Measurements from ENCODE around the gene RNF39.

Gene RNF39

GRCh38 chr6:30092852-30093543, 17.4 kb upstream of the RNF39 start:
- CTCF ChIA-PET, result interaction anchor here (0.6 to 1.3 kb wide), 3 partner anchors 9 to 250 kb away, joined by 4 to 5 read pairs (median 4); no protein-coding TSS in a partner anchor
- DNase-seq (ENCODE audit: extremely low spot score), result no peak
- POLR2A ChIA-PET, result interaction anchor here (0.9 to 1.4 kb wide), 2 partner anchors 9 to 233 kb away, joined by 3 to 6 read pairs; partner anchors contain the start of gene TRIM39
- TF ChIP-seq ELF4 (IDR thresholded peaks at IDR 0.05) (no peak), ZNF384 (IDR thresholded peaks at IDR 0.05) (no peak), NFRKB (IDR thresholded peaks at IDR 0.05) (no peak), CTBP1 (IDR thresholded peaks at IDR 0.05; ENCODE audit: borderline replicate concordance) (no peak), LEF1 (IDR thresholded peaks at IDR 0.05; ENCODE audit: borderline replicate concordance) (no peak), FOXM1 (IDR thresholded peaks at IDR 0.05; ENCODE audit: borderline replicate concordance) (no peak), HDGF (IDR thresholded peaks at IDR 0.05; ENCODE audit: borderline replicate concordance) (no peak), PKNOX1 (IDR thresholded peaks at IDR 0.05) (no peak), BHLHE40 (IDR thresholded peaks at IDR 0.05; ENCODE audit: borderline replicate concordance) (no peak), ARNT (IDR thresholded peaks at IDR 0.05) (no peak), FOXA1 (IDR thresholded peaks at IDR 0.05) (no peak), SP1 (IDR thresholded peaks at IDR 0.05) (no peak), TARDBP (IDR thresholded peaks at IDR 0.05) (no peak)

- TF ChIP-seq SP1 (IDR thresholded peaks at IDR 0.05) (no peak), L3MBTL2 (conservative IDR thresholded peaks at IDR 0.05) (no peak), HDGF (IDR thresholded peaks at IDR 0.05; ENCODE audit: borderline replicate concordance) (no peak), LEF1 (IDR thresholded peaks at IDR 0.05; ENCODE audit: borderline replicate concordance) (no peak), SUZ12 (IDR thresholded peaks at IDR 0.05) (no peak), FOXA1 (IDR thresholded peaks at IDR 0.05) (no peak), BHLHE40 (IDR thresholded peaks at IDR 0.05; ENCODE audit: borderline replicate concordance) (no peak), FOXK2 (IDR thresholded peaks at IDR 0.05) (no peak), TARDBP (IDR thresholded peaks at IDR 0.05) (no peak), ELF4 (IDR thresholded peaks at IDR 0.05) (no peak), PKNOX1 (IDR thresholded peaks at IDR 0.05) (no peak)
- ChIA-PET POLR2A (interaction anchor here (0.6 to 0.7 kb wide), 2 partner anchors 10 to 12 kb away, joined by 3 to 4 read pairs; no protein-coding TSS in a partner anchor), CTCF (interaction anchor here (0.6 kb wide), 1 partner anchor 249 kb away, joined by 4 read pairs; no protein-coding TSS in a partner anchor)
- no peak for DNase-seq (ENCODE audit: extremely low spot score)
These were observed 16.2 kb upstream of the RNF39 start for GRCh38 chr6:30091577-30092381.

GRCh38 chr6:30087876-30088275, 12.3 kb upstream of the RNF39 start:
- no peak for DNase-seq (ENCODE audit: extremely low spot score)
- TF ChIP-seq TARDBP (IDR thresholded peaks at IDR 0.05) (no peak), PKNOX1 (IDR thresholded peaks at IDR 0.05) (no peak)
- ChIA-PET POLR2A (interaction anchor here (1.7 to 2.5 kb wide), 2 partner anchors 14 to 27 kb away, joined by 8 to 11 read pairs; partner anchors contain the start of gene POLR1H), CTCF (no interaction called here)

- ChIA-PET CTCF (no interaction called here), POLR2A (interaction anchor here (1.2 kb wide), 1 partner anchor 16 kb away, joined by 3 read pairs; the partner anchor contains the start of gene POLR1H)
- no peak for DNase-seq (ENCODE audit: extremely low spot score)
- no peak for TF ChIP-seq FOXA1 (IDR thresholded peaks at IDR 0.05)
- TF ChIP-seq L3MBTL2 (conservative IDR thresholded peaks at IDR 0.05), result no peak
- no peak for TF ChIP-seq CTBP1 (IDR thresholded peaks at IDR 0.05; ENCODE audit: borderline replicate concordance)
- no peak for TF ChIP-seq NFRKB (IDR thresholded peaks at IDR 0.05)
- TF ChIP-seq ELF4 (IDR thresholded peaks at IDR 0.05), result no peak
- TF ChIP-seq HDGF (IDR thresholded peaks at IDR 0.05; ENCODE audit: borderline replicate concordance), result no peak
- TF ChIP-seq SP1 (IDR thresholded peaks at IDR 0.05), result no peak
- TF ChIP-seq FOXK2 (IDR thresholded peaks at IDR 0.05), result no peak
- no peak for TF ChIP-seq BHLHE40 (IDR thresholded peaks at IDR 0.05; ENCODE audit: borderline replicate concordance)
These were observed 1.6 kb upstream of the RNF39 start for GRCh38 chr6:30077218-30077617.

GRCh38 chr6:30075790-30076732, 492 bp upstream of the RNF39 start:
- ChIA-PET CTCF (interaction anchor here (0.6 kb wide), 1 partner anchor 55 kb away, joined by 3 read pairs; no protein-coding TSS in a partner anchor), POLR2A (no interaction called here)
- TF ChIP-seq FOXA1 (IDR thresholded peaks at IDR 0.05) (no peak), L3MBTL2 (conservative IDR thresholded peaks at IDR 0.05) (no peak), SP1 (IDR thresholded peaks at IDR 0.05) (no peak), CTBP1 (IDR thresholded peaks at IDR 0.05; ENCODE audit: borderline replicate concordance) (no peak), FOXK2 (IDR thresholded peaks at IDR 0.05) (no peak), PKNOX1 (IDR thresholded peaks at IDR 0.05) (no peak), SUZ12 (IDR thresholded peaks at IDR 0.05) (no peak), TARDBP (IDR thresholded peaks at IDR 0.05) (no peak), LEF1 (IDR thresholded peaks at IDR 0.05; ENCODE audit: borderline replicate concordance) (no peak), HDGF (IDR thresholded peaks at IDR 0.05; ENCODE audit: borderline replicate concordance) (no peak), ELF4 (IDR thresholded peaks at IDR 0.05) (no peak), FOXM1 (IDR thresholded peaks at IDR 0.05; ENCODE audit: borderline replicate concordance) (no peak), BHLHE40 (IDR thresholded peaks at IDR 0.05; ENCODE audit: borderline replicate concordance) (no peak), NFRKB (IDR thresholded peaks at IDR 0.05) (no peak), ZNF384 (IDR thresholded peaks at IDR 0.05) (no peak), ARNT (IDR thresholded peaks at IDR 0.05) (no peak)
- DNase-seq (ENCODE audit: extremely low spot score), result no peak
